Central memory CD8-positive, alpha-beta T cell (primary cell): ENCODE measurements around the gene CNOT8.
"Not testable (repeated sequence)": the region's sequence is repeated elsewhere in the genome, so short reads cannot be mapped to it uniquely, and the experiment has no call there.

Experiments used
- ATAC-seq: fragments of 150-1000 bp; cut with Tn5 transposase; replicated peaks from 2 replicates; pipeline ENCODE4 v1.10.0; 2022; ENCODE audit warnings: mild to moderate bottlenecking, moderate FRiP score, moderate number of reproducible peaks; ENCODE audit not compliant: poor library complexity, severe bottlenecking; ENCODE audit errors: extremely low read depth
- DNase-seq, 2 donors: peaks; one replicate each; pipeline ENCODE4 v3.0.0; 2021; ENCODE audit warnings: low spot score in 2 of 2
- H3K27ac Mint-ChIP-seq: one replicate; pipeline ENCODE4 v1.8.0; 2022; ENCODE audit warnings: low read depth, mild to moderate bottlenecking, moderate library complexity, mixed read lengths
- H3K27me3 Mint-ChIP-seq: one replicate; pipeline ENCODE4 v1.8.0; 2022; ENCODE audit warnings: mixed read lengths
- H3K36me3 Mint-ChIP-seq: one replicate; pipeline ENCODE4 v1.8.0; 2022; ENCODE audit warnings: mild to moderate bottlenecking, moderate library complexity, mixed read lengths; ENCODE audit not compliant: insufficient read depth
- H3K4me1 Mint-ChIP-seq: one replicate; pipeline ENCODE4 v1.8.0; 2022; ENCODE audit warnings: mixed read lengths
- H3K4me3 Mint-ChIP-seq: one replicate; pipeline ENCODE4 v1.8.0; 2022; ENCODE audit warnings: mild to moderate bottlenecking, moderate library complexity, mixed read lengths
- H3K9me3 Mint-ChIP-seq: one replicate; pipeline ENCODE4 v1.8.0; 2022; ENCODE audit warnings: mixed read lengths

CNOT8 gene

DNA sequence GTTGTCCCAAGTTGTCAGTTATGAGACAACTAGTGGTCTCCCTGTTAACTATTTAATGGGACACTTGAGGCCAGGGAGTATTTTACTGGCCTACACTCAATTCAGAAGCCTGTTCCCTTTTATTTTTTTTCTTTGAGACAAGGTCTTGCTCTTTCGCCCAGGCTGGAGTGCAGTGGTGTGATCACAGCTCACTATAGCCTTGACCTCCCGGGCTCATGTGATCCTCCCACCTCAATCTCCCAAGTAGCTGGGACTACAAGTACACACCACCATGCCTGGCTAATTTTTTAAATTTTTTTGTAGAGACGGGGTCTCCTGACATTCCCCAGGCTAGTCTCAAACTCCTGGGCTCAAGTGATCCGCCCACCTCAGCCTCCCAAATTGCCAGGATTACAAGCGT is 35.5 kb upstream of the CNOT8 start:
- not testable (repeated sequence) for H3K4me3 Mint-ChIP-seq, DNase-seq, H3K9me3 Mint-ChIP-seq, H3K27me3 Mint-ChIP-seq, H3K27ac Mint-ChIP-seq, H3K36me3 Mint-ChIP-seq, ATAC-seq
- peaks cover 32% of the 10 kb centered on the region for H3K4me1 Mint-ChIP-seq

DNA sequence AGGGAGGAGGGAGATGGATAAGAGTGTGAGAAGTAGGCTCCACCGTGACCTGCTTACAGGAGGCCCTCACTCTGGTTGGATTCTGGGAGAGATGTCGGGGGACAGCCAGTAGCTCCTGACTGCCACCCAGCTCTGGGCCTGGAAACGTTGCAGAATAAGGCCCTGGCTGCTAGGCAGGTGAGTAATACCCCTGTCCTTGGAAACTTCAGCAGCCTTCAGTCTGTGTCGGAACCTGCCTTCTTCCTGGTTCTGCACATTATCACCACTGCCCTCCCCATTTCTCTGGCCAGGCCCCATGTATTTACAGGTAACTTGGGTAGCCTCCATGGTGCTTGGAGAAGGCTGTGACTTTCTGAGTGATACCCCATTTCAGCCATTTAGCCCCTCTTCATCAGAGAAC is 34.8 kb upstream of the CNOT8 start:
- peaks cover 36% of the 10 kb centered on the region for H3K4me1 Mint-ChIP-seq

DNA sequence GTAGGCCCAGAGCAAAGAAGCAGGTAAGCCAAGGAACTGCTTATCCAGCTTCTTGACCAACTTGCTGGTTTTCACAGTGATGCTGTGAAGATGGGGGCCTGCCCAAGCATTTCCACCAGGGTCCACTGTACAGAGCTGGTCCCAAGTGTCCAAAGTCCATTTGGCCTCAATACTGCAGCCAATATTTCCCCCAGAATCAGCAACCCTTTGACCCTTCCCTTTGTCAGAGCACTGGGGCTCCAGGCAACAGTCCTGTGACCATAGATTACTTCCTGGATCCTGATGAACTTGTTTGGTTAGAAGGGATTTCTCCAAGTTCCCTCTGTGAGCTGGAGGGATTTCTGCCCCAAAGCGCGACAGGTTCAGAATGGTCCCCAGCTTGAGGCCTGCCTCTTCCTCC is 34.4 kb upstream of the CNOT8 start:
- peaks cover 32% of the 10 kb centered on the region for H3K4me1 Mint-ChIP-seq
- no peak for ATAC-seq

More for the DNA sequence above, 34.8 kb upstream of the CNOT8 start:
- H3K27ac Mint-ChIP-seq, result no peak overlapping the region
- DNase-seq (no peak), ATAC-seq (no peak)
- H3K27me3 Mint-ChIP-seq, result no peaks in the 10 kb centered on the region
- H3K4me3 Mint-ChIP-seq, result no peak overlapping the region
- peaks cover 7% of the 10 kb centered on the region for H3K36me3 Mint-ChIP-seq
- H3K9me3 Mint-ChIP-seq, result no peaks in the 10 kb centered on the region

DNA sequence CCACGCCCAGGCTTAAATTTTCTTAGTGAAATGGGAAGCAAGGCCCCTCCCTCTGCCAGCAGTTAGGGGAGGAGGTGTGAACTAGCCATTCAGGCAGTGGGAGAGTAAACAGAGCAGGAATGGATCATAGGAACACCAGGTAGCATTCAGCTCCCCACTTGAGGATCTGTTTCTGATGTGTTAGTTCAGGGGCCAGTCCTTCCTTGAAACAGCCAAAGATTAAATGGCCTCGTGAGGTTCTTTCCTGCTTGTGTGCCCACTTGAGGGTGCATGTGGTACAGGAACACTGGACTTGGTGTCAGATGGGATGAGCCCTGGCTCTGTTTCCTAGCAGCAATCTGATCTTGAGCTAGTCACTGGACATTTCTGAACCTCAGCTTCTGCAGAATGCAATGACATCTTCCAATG is 29.2 kb upstream of the CNOT8 start:
- no peaks in the 10 kb centered on the region for H3K9me3 Mint-ChIP-seq
- no peak for DNase-seq
- H3K4me3 Mint-ChIP-seq, result peak overlapping the region; percentile 26
- no peaks in the 10 kb centered on the region for H3K27me3 Mint-ChIP-seq
- H3K36me3 Mint-ChIP-seq, result peaks cover 4% of the 10 kb centered on the region
- H3K27ac Mint-ChIP-seq, result peak overlapping the region; percentile 48
- peaks cover 29% of the 10 kb centered on the region for H3K4me1 Mint-ChIP-seq
- peak; percentile 14 for ATAC-seq

More for the DNA sequence above, 34.4 kb upstream of the CNOT8 start:
- H3K27me3 Mint-ChIP-seq, result no peaks in the 10 kb centered on the region
- peaks cover 7% of the 10 kb centered on the region for H3K36me3 Mint-ChIP-seq
- H3K27ac Mint-ChIP-seq, result no peak overlapping the region
- H3K4me3 Mint-ChIP-seq, result no peak overlapping the region
- no peaks in the 10 kb centered on the region for H3K9me3 Mint-ChIP-seq
- no peak for DNase-seq

DNA sequence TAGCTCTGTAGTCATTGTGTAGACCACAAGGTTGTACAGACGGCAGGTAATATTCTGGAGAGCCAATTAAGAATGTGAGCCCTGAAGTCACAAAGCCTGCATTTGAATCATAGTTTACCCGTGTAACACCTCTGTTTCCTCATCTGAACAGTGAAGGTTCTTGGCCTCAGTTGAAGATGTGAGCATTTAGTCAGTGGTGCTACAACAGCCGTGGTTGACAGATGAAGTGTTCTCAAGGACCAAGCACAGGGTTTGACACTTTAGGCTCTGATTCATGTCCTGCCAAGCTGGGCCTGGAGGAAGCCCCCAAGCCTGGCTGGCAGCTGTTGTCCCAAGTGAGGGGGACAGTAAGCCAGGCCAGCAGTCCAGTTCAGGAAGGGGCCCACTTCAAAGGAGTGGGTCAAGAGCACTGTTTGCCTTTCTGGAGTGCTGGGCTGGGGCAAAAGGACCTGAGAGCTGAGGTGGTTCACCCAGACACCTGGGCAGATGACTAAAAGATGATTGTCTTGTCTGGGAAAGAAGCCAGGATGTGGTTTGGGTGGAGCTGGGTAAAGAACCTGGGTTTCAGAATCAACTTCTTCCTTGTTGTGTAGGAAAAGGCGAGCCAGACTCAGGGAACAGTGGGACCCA is 28.7 kb upstream of the CNOT8 start:
- Mint-ChIP-seq H3K27me3 (no peaks in the 10 kb centered on the region), H3K27ac (peak overlapping the region; percentile 48), H3K9me3 (no peaks in the 10 kb centered on the region), H3K36me3 (peaks cover 4% of the 10 kb centered on the region), H3K4me1 (peaks cover 29% of the 10 kb centered on the region), H3K4me3 (peak overlapping the region; percentile 26)
- no peak for DNase-seq
- peak; percentile 32 for ATAC-seq

DNA sequence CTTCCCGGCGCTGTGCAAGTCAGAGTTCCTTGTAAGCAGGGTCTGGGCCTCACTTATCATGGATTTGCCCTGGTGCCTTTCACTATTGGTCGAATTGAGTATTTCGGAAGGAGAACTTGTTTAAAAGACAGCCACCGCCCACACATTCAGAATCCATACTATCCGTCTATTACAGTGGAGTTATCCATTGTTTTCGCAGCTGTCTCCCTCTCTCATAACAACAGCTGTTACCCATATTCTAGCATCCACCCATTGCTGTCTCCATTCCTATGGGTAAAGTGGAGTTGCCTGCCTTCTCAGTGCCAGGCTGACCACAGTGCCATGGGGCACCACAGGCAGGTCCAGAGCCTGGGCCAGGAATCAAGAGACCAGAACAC is 28.2 kb upstream of the CNOT8 start:
- Mint-ChIP-seq H3K27me3 (no peaks in the 10 kb centered on the region), H3K9me3 (no peaks in the 10 kb centered on the region), H3K36me3 (peaks cover 4% of the 10 kb centered on the region), H3K4me3 (peak overlapping the region; percentile 26), H3K27ac (peak overlapping the region; percentile 48), H3K4me1 (peaks cover 29% of the 10 kb centered on the region)
- DNase-seq (no peak), ATAC-seq (no peak)

DNA sequence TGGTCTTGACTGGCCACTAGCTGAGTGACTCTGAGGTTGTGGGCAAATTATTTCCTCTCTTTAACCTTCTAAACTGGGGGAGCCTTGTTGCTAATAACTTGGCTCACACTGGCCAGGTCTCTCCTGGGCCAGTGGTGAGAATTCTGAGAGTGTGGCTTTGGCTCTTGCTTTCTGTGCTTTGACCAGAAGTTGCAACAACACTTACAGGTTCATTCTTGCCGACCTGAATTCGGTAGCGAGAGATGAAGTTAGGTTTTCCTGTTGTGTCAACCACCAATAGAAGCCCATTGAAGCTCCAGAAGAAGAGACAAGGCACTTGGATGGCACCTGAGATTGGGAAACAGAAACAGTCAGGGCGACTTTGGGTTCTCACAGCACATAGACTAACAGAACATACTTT is 27.8 kb upstream of the CNOT8 start:
- H3K27me3 Mint-ChIP-seq, result no peaks in the 10 kb centered on the region
- DNase-seq, result no peak
- H3K27ac Mint-ChIP-seq, result peak overlapping the region; percentile 48
- peaks cover 29% of the 10 kb centered on the region for H3K4me1 Mint-ChIP-seq
- peaks cover 4% of the 10 kb centered on the region for H3K36me3 Mint-ChIP-seq
- H3K4me3 Mint-ChIP-seq, result peak overlapping the region; percentile 26
- H3K9me3 Mint-ChIP-seq, result no peaks in the 10 kb centered on the region
- no peak for ATAC-seq

DNA sequence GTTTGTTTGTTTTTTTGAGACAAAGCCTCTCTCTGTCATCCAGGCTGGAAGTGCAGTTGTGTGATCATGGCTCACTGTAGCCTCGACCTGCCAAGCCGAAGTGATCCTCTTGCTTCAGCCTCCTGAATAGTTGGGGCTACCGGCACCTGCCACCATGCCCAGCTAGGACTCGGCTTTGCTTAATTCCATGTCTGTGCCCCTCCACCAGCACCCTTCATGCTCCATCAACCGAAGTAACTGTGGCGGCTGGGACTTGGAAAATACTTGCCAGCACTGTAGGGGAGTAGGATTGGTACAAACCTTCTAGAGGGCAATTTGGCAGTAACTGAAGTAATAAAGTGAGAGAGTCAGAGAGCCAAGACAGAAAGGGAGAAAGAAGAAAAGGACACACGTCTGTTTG is 27.0 kb upstream of the CNOT8 start:
- ATAC-seq (no peak), DNase-seq (no peak)
- no peaks in the 10 kb centered on the region for H3K27me3 Mint-ChIP-seq
- H3K36me3 Mint-ChIP-seq, result peaks cover 4% of the 10 kb centered on the region
- H3K4me3 Mint-ChIP-seq, result no peak overlapping the region
- no peak overlapping the region for H3K27ac Mint-ChIP-seq
- peaks cover 29% of the 10 kb centered on the region for H3K4me1 Mint-ChIP-seq
- no peaks in the 10 kb centered on the region for H3K9me3 Mint-ChIP-seq

DNA sequence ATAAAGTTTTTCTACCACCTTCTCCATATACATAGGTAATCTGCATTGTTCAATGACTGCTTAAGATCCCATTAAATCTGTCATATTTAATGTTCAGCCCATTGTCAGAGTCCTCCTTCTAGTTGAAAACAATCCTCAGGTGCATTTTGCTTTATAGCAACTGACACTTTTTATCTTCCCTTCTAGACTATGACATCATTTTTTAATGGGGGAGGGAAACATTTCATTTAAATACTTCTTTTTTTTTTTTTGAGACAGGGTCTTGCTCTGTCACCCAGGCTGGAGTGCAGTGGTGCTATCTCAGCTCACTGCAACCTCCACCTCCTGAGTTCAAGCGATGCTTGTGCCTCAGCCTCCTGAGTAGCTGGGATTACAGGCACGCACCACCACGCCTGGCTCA is 25.6 kb upstream of the CNOT8 start:
- H3K4me3 Mint-ChIP-seq, H3K27ac Mint-ChIP-seq, H3K9me3 Mint-ChIP-seq, H3K36me3 Mint-ChIP-seq, ATAC-seq, DNase-seq, H3K27me3 Mint-ChIP-seq: not testable (repeated sequence)
- peaks cover 25% of the 10 kb centered on the region for H3K4me1 Mint-ChIP-seq

DNA sequence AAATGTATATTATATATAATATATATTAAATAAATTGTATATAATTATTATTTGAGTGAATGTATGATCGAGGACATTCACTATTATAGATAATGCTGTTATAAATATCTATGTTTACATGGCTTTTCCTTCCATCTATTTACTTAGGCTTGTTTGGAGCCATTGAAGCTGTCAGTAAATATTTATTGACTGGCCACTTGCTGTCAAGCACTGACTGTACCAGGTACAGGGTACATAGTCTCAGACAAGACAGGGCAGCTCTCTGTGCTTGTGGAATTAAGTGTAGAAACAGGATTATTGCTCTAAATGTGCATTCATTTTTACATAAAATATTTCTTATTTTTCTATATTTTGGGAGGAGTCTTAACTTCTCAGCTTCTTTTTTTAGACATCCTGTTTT is 24.4 kb upstream of the CNOT8 start:
- Mint-ChIP-seq H3K4me1 (peaks cover 18% of the 10 kb centered on the region), H3K36me3 (peaks cover 2% of the 10 kb centered on the region), H3K9me3 (no peaks in the 10 kb centered on the region), H3K4me3 (no peak overlapping the region), H3K27ac (no peak overlapping the region), H3K27me3 (no peaks in the 10 kb centered on the region)
- DNase-seq, result no peak
- ATAC-seq, result no peak

DNA sequence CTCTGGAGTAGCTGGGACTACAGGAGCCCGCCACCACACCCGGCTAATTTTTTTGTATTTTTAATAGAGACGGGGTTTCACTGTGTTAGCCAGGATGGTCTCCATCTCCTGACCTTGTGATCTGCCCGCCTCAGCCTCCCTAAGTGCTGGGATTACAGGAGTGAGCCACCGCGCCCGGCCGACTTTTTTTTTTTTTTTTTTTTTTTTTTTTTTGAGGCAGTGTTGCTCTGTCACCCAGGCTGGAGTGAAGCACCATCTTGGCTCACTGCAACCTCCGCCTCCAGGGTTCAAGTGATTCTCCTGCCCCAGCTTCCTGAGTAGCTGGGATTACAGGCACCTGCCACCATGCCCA is 22.8 kb upstream of the CNOT8 start:
- H3K36me3 Mint-ChIP-seq, H3K9me3 Mint-ChIP-seq, ATAC-seq, H3K4me3 Mint-ChIP-seq, H3K27me3 Mint-ChIP-seq, H3K27ac Mint-ChIP-seq, H3K4me1 Mint-ChIP-seq, DNase-seq: not testable (repeated sequence)

DNA sequence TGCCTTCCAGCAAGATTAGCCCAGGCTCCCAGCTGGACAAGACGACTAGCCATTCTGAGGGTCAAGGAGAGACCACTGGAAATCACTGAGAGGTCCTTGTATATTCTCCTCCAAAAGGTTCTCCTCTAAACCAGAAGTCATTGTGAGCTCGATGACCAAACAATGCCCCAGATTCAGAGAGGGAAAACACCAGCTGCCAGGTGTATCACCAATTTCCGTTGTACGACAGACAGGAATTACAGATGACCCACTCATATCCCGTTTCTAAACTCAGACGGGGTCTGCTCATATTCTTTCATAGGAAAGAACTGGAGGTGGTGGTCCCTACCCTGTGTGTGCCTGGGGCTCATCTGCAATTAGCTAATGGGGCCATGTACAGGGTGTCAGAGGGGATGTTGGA is 22.2 kb upstream of the CNOT8 start:
- Mint-ChIP-seq H3K36me3 (no peaks in the 10 kb centered on the region), H3K27ac (no peak overlapping the region), H3K27me3 (no peaks in the 10 kb centered on the region), H3K4me1 (no peaks in the 10 kb centered on the region), H3K4me3 (no peak overlapping the region), H3K9me3 (no peaks in the 10 kb centered on the region)
- ATAC-seq (no peak), DNase-seq (no peak)

DNA sequence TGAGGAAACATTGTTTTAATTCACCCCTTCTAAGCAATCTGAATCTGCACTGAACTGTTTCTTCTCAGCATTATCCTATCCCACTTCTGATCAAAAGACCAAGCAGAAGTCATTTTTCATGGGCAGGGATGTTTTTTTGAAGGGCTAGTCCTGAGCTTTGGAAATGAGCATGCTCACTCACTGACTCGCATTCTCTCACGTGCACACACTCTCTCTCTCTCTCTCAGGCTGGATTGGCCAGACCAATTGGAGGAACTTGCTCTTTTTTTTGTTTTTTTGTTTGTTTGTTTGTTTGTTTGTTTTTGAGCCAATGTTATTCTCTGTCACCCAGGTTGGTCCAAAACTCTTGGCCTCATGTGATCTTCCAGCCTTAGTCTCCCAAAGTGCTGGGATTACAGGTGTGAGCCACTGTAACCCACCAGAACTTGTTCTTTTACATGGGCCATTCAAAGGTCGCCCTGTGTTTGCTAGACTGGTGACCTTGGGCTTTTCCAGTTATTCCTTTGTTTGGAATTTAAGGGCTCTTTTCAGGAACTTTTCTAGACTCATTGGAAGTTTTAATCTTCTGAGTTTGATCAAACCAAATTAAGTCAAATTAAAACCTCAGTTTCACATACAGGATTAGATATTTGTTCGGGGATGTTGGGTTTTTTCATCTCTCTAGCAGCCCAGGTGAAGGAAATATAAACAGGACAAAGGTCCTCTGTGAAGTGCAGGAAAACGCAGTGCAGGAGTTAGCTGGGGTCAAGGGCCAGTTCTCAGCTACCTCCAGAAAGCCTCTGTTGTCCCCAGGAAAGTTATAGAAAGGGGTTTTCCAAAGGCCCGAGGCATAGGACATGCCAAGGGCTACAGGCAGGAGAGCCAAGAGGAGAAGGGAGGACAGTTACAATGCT is 21.2 kb upstream of the CNOT8 start:
- no peak for DNase-seq
- no peak for ATAC-seq
- no peak overlapping the region for H3K27ac Mint-ChIP-seq
- H3K9me3 Mint-ChIP-seq, result no peaks in the 10 kb centered on the region
- no peak overlapping the region for H3K4me3 Mint-ChIP-seq
- peaks cover 2% of the 10 kb centered on the region for H3K36me3 Mint-ChIP-seq
- H3K27me3 Mint-ChIP-seq, result no peaks in the 10 kb centered on the region
- H3K4me1 Mint-ChIP-seq, result no peaks in the 10 kb centered on the region
